ENCODE data around the gene CHCHD2.
A peak's percentile ranks its signal among the peaks of the same experiment; 100 is the strongest.
"Not testable (repeated sequence)": the region's sequence is repeated elsewhere in the genome, so short reads cannot be mapped to it uniquely, and the experiment has no call there.

CHCHD2 gene

DNA sequence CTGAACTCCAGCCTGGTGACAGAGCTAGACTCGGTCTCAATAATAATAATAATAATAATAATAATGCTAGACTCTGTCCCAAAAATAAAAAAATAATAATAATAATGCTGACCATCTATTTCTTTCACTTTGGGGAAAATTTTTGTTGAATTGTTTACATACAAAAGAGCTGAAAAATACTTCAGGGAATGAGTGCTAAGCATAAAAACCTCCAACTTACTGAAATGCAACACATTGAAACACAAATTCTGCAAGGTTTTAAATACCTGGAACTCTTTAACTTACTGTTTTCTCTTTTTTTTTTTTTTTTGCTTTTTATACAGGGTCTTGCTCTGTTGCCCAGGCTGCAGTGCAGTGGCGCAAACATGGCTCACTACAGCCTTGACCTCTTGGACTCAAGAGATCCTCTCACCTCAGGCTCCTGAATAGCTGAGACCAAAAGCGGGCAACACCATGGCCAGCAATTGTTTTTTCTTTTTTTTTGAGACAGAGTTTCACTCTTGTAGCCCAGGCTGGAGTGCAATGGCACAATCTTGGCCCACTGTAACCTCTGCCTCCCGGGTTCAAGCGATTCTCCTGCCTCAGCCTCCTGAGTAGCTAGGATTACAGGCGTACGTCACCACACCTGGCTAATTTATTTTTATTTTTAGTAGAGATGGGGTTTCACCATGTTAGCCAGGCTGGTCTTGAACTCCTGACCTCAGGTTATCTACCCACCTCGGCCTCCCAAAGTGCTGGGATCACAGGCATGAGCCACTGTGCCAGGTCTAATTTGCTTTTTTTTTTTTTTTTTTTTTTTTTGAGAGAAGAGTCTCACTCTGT lies 7.9 kb downstream of the CHCHD2 start:
- not testable (repeated sequence) for H3K4me3 ChIP-seq (replicated peaks; ENCODE audit: insufficient read depth, low read length); DNase-seq (ENCODE audit: low read depth in 1 of 2, low spot score in 1 of 2); H3K27ac ChIP-seq (replicated peaks); H3K27me3 ChIP-seq (ENCODE audit: insufficient read depth, poor library complexity, severe bottlenecking)
- 0 out of 2 replicates have a peak, but pooled peaks have one; percentile 14 for TF ChIP-seq POLR2AphosphoS5 (IDR thresholded peaks at IDR 0.05; ENCODE audit: low read depth)

GRCh38 chr7:56097700-56098099 lies 8.6 kb downstream of the CHCHD2 start:
- Histone ChIP-seq H3K27me3 (ENCODE audit: insufficient read depth, poor library complexity, severe bottlenecking) (no peaks in the 10 kb centered on the region), H3K27ac (replicated peaks) (no peak overlapping the region), H3K4me3 (replicated peaks; ENCODE audit: insufficient read depth, low read length) (no peak overlapping the region)
- no peak for TF ChIP-seq GABPA (IDR thresholded peaks at IDR 0.05; ENCODE audit: low read depth)
- TF ChIP-seq POLR2AphosphoS5 (IDR thresholded peaks at IDR 0.05; ENCODE audit: low read depth): no peak
- no peak for TF ChIP-seq CTCF (IDR thresholded peaks at IDR 0.05; ENCODE audit: insufficient read depth, low read length)
- TF ChIP-seq SPI1 (IDR thresholded peaks at IDR 0.05; ENCODE audit: borderline replicate concordance, low read depth): no peak; the same call in 1 of the 2 replicates
- TF ChIP-seq REST (IDR thresholded peaks at IDR 0.05; ENCODE audit: insufficient replicate concordance, low read depth): no peak
- no peak for DNase-seq (ENCODE audit: low read depth in 1 of 2, low spot score in 1 of 2)

- no peaks in the 10 kb centered on the region for H3K27me3 ChIP-seq (ENCODE audit: insufficient read depth, poor library complexity, severe bottlenecking)
- no peak for TF ChIP-seq GABPA (IDR thresholded peaks at IDR 0.05; ENCODE audit: low read depth)
- no peak for TF ChIP-seq POLR2AphosphoS5 (IDR thresholded peaks at IDR 0.05; ENCODE audit: low read depth)
- TF ChIP-seq SPI1 (IDR thresholded peaks at IDR 0.05; ENCODE audit: borderline replicate concordance, low read depth): no peak
- DNase-seq (ENCODE audit: low read depth in 1 of 2, low spot score in 1 of 2): no peak
- H3K4me3 ChIP-seq (replicated peaks; ENCODE audit: insufficient read depth, low read length): no peak within 1 kb of the TSS
- no peak within 1 kb of the TSS for H3K27ac ChIP-seq (replicated peaks)
These were observed 13.3 kb downstream of the CHCHD2 start, which contains the start of gene PHKG1 for GRCh38 chr7:56092789-56093531. Gene PHKG1, minus strand, starts transcription at chr7:56092952. Its CDS starts 4,011 bp downstream, at chr7:56088941.

- not testable (repeated sequence) for H3K27me3 ChIP-seq (ENCODE audit: insufficient read depth, poor library complexity, severe bottlenecking); DNase-seq (ENCODE audit: low read depth in 1 of 2, low spot score in 1 of 2); H3K4me3 ChIP-seq (replicated peaks; ENCODE audit: insufficient read depth, low read length); H3K27ac ChIP-seq (replicated peaks)
These were observed 13.9 kb downstream of the CHCHD2 start for GRCh38 chr7:56092388-56092787.

- TF ChIP-seq GABPA (IDR thresholded peaks at IDR 0.05; ENCODE audit: low read depth): no peak
- no peak for TF ChIP-seq REST (IDR thresholded peaks at IDR 0.05; ENCODE audit: insufficient replicate concordance, low read depth)
- TF ChIP-seq SPI1 (IDR thresholded peaks at IDR 0.05; ENCODE audit: borderline replicate concordance, low read depth): no peak
- no peak for DNase-seq (ENCODE audit: low read depth in 1 of 2, low spot score in 1 of 2)
- no peak overlapping the region for H3K27ac ChIP-seq (replicated peaks)
- no peak overlapping the region for H3K4me3 ChIP-seq (replicated peaks; ENCODE audit: insufficient read depth, low read length)
- no peaks in the 10 kb centered on the region for H3K27me3 ChIP-seq (ENCODE audit: insufficient read depth, poor library complexity, severe bottlenecking)
These were observed 14.7 kb downstream of the CHCHD2 start for GRCh38 chr7:56091591-56091990.
